Nephron progenitor cell (in vitro differentiated cells): ENCODE results near the gene RGS8.

ENCODE experiments used
- DNase-seq: peaks from one replicate; pipeline ENCODE4 v3.0.0; 2021
- H3K27ac Mint-ChIP-seq: 2 replicates; pipeline ENCODE4 v1.8.0; 2021; ENCODE audit warnings: mild to moderate bottlenecking, moderate library complexity, mixed read lengths
- H3K27me3 Mint-ChIP-seq: 2 replicates; pipeline ENCODE4 v1.8.0; 2021; ENCODE audit warnings: mild to moderate bottlenecking, low read depth, mixed read lengths; ENCODE audit not compliant: poor library complexity
- H3K36me3 Mint-ChIP-seq: 2 replicates; pipeline ENCODE4 v1.8.0; 2021; ENCODE audit warnings: low read depth, mixed read lengths
- H3K4me1 Mint-ChIP-seq: 2 replicates; pipeline ENCODE4 v1.8.0; 2021; ENCODE audit warnings: mixed read lengths
- H3K4me3 Mint-ChIP-seq: 2 replicates; pipeline ENCODE4 v1.8.0; 2021; ENCODE audit warnings: mild to moderate bottlenecking, moderate library complexity, mixed read lengths
- H3K9me3 Mint-ChIP-seq: 2 replicates; pipeline ENCODE4 v1.8.0; 2021; ENCODE audit warnings: mild to moderate bottlenecking, moderate library complexity, mixed read lengths
- TF ChIP-seq, protein P1 (sequence below): fragments of 200-600 bp; sonication (generic); IDR thresholded peaks from 2 replicates; pipeline ENCODE4 v1.5.0; 2021; ENCODE audit warnings: antibody characterized with exemption

RGS8 gene

GRCh38 chr1:182680408-182680807, 4.0 kb downstream of the RGS8 start:
- Mint-ChIP-seq H3K36me3 (no peaks in the 10 kb centered on the region), H3K27ac (no peak overlapping the region), H3K4me3 (no peak overlapping the region), H3K9me3 (no peaks in the 10 kb centered on the region), H3K4me1 (peaks cover 34% of the 10 kb centered on the region), H3K27me3 (peaks cover 26% of the 10 kb centered on the region)
- DNase-seq, result no peak
- TF ChIP-seq, protein P1, sequence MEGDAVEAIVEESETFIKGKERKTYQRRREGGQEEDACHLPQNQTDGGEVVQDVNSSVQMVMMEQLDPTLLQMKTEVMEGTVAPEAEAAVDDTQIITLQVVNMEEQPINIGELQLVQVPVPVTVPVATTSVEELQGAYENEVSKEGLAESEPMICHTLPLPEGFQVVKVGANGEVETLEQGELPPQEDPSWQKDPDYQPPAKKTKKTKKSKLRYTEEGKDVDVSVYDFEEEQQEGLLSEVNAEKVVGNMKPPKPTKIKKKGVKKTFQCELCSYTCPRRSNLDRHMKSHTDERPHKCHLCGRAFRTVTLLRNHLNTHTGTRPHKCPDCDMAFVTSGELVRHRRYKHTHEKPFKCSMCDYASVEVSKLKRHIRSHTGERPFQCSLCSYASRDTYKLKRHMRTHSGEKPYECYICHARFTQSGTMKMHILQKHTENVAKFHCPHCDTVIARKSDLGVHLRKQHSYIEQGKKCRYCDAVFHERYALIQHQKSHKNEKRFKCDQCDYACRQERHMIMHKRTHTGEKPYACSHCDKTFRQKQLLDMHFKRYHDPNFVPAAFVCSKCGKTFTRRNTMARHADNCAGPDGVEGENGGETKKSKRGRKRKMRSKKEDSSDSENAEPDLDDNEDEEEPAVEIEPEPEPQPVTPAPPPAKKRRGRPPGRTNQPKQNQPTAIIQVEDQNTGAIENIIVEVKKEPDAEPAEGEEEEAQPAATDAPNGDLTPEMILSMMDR, result no peak

DNA sequence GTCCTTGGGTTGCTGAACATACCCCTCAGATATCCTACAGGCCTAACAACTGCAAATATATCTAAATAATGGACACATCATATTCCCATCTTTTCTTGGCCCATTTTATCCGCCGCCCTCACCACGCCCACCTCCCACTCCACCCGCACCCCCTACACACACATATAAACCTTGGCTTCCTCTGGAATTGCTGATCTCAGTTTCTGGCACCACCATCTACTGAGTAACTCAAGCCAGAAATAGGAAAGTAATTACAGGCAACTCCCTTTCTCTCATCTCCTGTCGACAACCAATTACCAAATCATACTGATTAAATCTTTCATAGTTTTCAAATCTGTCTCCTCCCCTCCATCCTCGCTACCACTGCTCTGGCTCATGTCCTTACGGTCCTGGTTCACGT, 4.7 kb downstream of the RGS8 start:
- Mint-ChIP-seq H3K27me3 (peaks cover 34% of the 10 kb centered on the region), H3K36me3 (no peaks in the 10 kb centered on the region), H3K9me3 (no peaks in the 10 kb centered on the region), H3K4me1 (peaks cover 40% of the 10 kb centered on the region), H3K4me3 (no peak overlapping the region), H3K27ac (no peak overlapping the region)
- TF ChIP-seq, protein P1, result no peak
- no peak for DNase-seq

GRCh38 chr1:182677397-182678098, 6.8 kb downstream of the RGS8 start:
- Mint-ChIP-seq H3K36me3 (no peaks in the 10 kb centered on the region), H3K27ac (no peak overlapping the region), H3K9me3 (no peaks in the 10 kb centered on the region), H3K27me3 (peaks cover 22% of the 10 kb centered on the region), H3K4me1 (peaks cover 28% of the 10 kb centered on the region), H3K4me3 (no peak overlapping the region)
- TF ChIP-seq, protein P1, result no peak
- no peak for DNase-seq

DNA sequence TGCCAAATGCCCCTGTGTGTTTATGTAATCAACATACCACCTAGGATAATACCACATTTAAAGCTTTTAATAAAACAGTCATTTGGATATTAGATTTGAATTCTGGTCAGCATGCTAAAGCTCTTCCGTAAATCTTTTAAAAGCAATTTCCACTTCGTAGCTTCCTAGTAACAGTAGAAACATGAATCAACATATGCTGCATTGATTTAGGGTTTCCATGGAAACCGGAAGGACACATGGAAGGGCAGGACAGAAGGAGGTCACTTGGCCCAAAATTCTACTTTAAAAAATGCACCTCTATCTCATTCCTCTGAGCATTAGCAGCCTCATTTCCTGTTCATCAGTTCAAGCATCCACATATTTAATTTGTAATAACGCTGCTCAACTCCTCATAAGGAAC, 8.1 kb downstream of the RGS8 start:
- no peaks in the 10 kb centered on the region for H3K36me3 Mint-ChIP-seq
- no peak overlapping the region for H3K4me3 Mint-ChIP-seq
- TF ChIP-seq, protein P1, result no peak
- no peaks in the 10 kb centered on the region for H3K9me3 Mint-ChIP-seq
- DNase-seq, result no peak
- no peak overlapping the region for H3K27ac Mint-ChIP-seq
- peaks cover 38% of the 10 kb centered on the region for H3K4me1 Mint-ChIP-seq
- peaks cover 19% of the 10 kb centered on the region for H3K27me3 Mint-ChIP-seq

DNA sequence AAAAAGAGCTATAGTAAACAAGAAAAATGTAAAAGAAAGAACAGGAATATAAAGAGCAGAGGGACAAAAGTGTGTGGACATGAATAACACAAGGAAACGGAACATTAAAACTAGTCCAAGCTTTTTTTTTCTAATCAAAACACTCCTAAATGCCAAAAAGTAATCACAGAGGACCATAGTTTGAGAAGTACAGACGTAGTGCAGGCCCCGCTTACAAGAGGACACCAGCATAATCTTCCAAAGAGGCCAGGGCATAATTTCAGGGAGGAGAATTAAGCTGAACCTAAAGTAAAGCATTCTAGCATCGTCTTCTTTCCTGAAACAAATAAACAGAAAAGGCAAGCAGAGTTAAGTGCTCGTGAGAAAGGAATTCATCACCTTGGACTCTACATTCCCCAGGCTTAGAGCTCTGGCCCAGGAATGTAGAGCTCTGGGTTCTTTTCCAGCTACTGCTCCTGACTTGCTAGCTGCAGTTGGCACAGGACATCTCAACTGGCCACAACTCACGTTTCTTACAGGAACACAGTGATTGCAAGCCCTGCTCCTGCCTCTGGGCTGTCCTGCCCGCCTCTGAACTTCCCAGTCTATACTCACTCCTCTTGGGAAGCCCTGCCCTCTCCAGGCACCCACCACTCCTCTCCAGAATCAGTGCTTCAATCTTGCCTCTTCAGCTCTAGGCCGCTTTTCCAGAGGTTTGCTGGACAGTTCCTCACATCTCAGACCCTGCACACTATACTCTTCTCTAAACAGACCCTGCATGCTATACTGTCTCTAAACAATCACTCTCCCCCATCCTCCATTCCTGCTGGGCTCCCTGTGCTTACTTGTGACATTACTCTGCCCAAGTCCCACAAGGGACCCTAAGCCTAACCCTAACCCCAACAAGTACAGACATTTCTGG, 9.8 kb downstream of the RGS8 start:
- peaks cover 39% of the 10 kb centered on the region for H3K4me1 Mint-ChIP-seq
- peaks cover 19% of the 10 kb centered on the region for H3K27me3 Mint-ChIP-seq
- TF ChIP-seq, protein P1, result no peak
- no peaks in the 10 kb centered on the region for H3K36me3 Mint-ChIP-seq
- H3K9me3 Mint-ChIP-seq, result no peaks in the 10 kb centered on the region
- H3K4me3 Mint-ChIP-seq, result no peak overlapping the region
- DNase-seq, result no peak
- no peak overlapping the region for H3K27ac Mint-ChIP-seq
